B cell (primary cell): ENCODE data around the gene INPP1.

Source experiments
- EZH2 ChIP-seq: IDR thresholded peaks from 2 replicates; pipeline ENCODE4 v1.6.1; 2012; ENCODE audit warnings: borderline replicate concordance, low read depth, mild to moderate bottlenecking, moderate library complexity, low read length; ENCODE audit not compliant: insufficient read depth, poor library complexity, severe bottlenecking
- TF ChIP-seq, protein P1 (sequence below): fragments of 200-600 bp; IDR thresholded peaks from one replicate; pipeline ENCODE4 v1.8.0; 2022; ENCODE audit warnings: antibody characterized with exemption, mild to moderate bottlenecking

DNA sequence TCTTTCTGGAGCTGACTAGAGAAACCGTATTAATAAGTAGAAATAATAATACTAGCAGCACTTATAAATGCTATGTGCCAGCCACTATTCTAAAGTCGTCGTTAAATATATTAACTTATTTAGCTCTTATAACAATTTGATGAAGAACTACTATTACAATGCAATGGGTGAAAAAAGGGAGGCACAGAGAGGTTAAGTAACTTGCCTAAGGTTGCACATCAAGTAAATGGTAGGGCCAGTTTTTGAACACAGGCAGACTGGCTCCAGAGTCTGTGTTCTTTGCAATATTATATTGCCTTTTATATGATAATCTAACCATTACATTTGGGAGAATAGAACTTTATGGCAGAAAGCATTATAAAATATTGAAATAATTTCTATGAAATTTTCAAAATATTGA lies 17.6 kb downstream of the INPP1 start:
- TF ChIP-seq, protein P1, sequence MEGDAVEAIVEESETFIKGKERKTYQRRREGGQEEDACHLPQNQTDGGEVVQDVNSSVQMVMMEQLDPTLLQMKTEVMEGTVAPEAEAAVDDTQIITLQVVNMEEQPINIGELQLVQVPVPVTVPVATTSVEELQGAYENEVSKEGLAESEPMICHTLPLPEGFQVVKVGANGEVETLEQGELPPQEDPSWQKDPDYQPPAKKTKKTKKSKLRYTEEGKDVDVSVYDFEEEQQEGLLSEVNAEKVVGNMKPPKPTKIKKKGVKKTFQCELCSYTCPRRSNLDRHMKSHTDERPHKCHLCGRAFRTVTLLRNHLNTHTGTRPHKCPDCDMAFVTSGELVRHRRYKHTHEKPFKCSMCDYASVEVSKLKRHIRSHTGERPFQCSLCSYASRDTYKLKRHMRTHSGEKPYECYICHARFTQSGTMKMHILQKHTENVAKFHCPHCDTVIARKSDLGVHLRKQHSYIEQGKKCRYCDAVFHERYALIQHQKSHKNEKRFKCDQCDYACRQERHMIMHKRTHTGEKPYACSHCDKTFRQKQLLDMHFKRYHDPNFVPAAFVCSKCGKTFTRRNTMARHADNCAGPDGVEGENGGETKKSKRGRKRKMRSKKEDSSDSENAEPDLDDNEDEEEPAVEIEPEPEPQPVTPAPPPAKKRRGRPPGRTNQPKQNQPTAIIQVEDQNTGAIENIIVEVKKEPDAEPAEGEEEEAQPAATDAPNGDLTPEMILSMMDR: no peak
- TF ChIP-seq EZH2: no peak
